ENCODE measurements around the gene WNT8B.

Gene WNT8B

DNA sequence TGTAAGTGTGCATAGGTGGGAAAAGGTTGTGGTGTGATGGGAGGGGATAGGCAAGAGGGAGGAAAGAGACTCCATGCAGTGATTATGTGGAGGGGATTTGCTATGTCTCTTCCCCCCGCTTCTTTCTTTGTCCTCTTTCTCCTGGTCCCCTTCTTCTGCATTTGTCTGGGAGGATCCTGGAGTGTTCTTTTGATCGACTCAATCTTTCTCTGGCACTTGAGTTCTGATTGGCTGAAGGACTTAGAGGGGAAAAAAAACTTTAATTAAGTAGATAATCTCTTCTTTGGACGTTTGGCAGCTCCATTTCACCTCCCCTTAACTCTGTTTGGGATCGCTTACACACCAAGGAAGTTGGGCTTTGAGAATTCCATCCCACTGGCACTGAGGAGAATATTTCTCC, at the start of gene WNT8B:
WNT8B (plus strand) TSS at position 301 of the 400 bp plus-strand sequence. CDS start 160 bp downstream, outside the sequence.
- DNase-seq: no peak

GRCh38 chr10:100413173-100413572, 49.6 kb upstream of the WNT8B start:
- no peak for DNase-seq

DNA sequence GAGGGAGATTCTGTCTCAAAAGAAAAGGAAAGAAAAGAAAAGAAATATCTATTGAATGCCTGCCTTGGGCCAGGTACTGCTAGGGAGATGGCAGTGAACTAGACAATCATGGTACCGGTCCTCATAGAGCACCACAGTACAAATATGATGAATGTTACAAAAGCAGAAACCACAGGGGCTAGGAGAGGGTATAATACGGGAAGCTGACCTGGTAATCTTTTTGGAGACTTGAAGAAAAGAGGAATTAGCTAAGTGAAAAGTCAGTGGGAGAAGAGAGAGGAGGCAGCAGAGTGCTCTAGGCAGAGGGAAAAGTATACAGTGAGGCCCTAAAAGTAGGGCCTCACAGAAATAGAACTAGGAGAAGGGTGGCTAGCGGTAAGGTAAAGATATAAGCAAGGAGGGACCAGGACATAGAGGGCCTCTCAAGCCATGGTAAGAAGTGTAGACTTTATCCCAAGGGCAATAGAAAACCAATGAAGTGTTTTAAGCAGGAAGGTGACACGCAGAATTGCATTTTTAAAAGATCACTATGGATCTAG, 42.8 kb upstream of the WNT8B start:
- no peak for DNase-seq

DNA sequence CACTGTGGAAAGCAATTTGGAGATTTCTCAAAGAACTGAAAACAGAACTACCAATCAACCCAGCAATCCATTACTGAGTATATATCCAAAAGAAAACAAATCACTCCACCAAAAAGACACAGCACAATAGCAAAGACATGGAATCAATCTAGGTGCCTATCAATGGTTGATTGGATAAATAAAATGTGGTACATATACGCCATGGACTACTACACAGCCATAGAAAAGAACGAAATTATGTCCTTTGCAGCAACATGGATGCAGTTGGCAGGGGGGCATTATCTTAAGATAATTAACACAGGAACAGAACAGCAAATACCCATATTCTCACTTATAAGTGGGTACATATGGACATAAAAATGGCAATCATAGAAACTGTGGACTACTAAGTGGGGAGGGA, 35.4 kb upstream of the WNT8B start:
- DNase-seq: no peak

GRCh38 chr10:100433253-100434240, 29.3 kb upstream of the WNT8B start:
- peak; percentile 87 for DNase-seq

- DNase-seq: no peak
These were observed 26.6 kb upstream of the WNT8B start for GRCh38 chr10:100436255-100436654.

GRCh38 chr10:100438674-100439315, 24.0 kb upstream of the WNT8B start:
- DNase-seq: no peak

DNA sequence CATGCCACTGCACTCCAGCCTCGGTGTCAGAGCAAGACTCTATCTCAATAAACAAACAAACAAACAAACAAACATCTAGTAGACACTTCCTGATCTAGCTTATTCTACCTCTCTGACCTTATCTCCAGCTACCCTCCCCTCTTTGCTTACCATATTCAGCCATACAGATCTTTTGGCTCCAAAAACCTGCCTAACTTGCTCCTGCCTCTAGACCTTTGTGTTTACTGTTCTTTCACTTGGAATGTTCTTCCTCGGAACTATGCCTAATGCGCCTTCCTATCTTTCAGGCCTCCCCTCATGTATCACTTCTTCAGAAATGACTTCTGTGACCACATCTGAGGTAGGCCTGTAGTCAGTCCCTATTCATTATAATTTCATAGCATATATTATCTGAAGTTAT, 20.3 kb upstream of the WNT8B start:
- DNase-seq: no peak

DNA sequence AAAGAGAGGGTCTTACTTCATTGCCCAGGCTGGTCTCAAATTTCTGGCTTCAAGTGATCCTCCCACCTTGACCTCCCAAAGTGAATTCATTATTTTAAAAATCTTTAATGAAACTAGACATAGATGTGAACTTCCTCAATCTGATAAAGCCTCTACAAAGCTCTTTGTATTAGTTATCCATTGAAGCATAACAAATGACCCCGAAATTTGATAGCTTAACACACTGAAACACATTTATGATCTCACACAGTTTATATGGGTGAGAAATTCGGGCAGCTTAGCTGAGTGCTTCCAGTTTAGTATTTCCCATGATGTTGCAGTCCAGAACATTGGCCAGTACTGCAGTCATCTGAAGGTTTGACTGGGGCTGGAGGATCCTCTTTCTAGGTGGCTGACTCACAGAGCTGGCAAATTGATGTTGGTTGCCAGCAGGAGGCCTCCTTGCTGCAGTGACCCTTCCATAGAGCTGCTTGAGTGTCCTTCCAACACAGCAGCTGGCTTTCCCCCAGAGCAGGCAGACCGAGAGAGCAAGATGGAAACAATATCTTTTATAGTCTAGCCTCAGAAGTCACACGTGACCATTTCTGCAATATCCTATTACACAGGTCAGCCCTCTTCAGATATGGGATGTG, 16.6 kb upstream of the WNT8B start:
- no peak for DNase-seq

DNA sequence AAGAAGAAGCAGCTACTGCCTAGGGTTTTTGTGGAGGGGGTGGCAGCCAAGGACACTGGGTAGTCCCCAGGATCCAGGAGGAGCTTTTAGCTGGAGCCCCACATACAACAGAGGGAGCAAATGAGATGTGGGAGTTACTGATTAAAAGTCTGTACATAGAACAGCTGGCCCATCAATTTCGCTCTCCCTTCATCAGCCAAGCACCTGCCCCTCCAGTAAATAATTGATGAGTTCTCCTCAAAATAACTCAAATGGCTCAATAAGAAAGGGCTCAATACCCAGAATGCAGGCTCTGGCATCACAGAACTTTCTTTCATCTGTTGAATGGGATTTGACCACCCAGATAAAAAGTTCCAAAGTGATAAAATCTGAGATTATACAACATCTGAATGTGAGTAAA, 15.1 kb upstream of the WNT8B start:
- no peak for DNase-seq

DNA sequence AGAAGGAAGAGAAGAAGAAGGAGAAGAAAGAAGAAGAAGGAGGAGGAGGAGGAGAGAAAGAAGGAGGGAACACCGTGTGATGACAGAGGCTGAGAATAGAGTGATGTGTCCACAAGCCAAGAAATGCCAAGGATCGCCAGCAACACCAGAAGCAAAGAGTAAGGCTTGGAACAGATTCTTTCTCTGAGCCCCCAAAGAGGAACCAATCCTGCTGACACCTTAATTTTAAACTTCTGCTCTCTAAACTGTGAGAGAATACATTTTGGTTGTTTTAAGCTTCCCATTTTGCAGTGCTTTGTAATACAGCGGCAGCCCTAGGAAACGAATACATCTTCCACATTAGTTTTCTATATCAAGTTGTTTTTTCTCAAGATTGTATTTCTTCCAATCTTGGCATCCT, 13.9 kb upstream of the WNT8B start:
- DNase-seq: no peak

- DNase-seq: no peak
These were observed 5.5 kb downstream of the WNT8B start for GRCh38 chr10:100468322-100468721.

DNA sequence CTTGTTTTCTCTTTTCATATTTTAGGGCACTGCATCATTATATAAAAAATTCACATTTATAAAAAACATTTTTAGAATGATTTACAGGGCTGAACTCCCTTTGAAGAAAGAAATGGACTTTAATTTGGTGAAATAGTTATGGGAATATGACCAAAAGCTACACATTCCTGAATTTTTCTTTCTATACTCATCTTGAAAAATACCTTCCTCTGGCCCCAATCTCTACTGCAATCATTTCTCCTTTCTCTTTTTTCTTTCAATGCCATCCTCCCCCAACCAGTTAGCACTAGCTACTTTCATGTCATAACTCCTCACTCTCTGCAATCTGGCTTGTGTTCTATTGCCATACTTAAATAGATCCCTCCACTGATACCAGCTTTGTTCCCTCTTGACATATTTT, 6.2 kb downstream of the WNT8B start:
- DNase-seq: no peak

DNA sequence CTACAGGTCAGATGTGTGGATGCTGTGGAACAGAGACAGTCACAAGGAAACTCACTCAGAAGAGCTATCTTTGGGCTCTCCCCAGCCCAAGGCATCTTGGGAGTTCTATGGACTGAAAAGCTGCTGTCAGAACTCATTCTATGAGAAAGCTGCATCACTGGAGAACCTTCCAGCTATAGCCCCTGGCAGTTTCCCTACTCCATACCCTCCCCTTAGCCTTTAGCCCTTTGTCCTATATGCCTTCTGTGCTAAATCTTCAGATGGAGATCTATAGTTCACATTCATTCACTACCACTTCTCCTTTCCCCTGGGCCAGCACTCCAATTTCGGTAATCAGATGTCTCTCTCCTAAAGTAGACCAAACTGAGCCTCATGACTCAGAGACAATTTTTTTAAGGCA, 6.9 kb downstream of the WNT8B start:
- DNase-seq: no peak

GRCh38 chr10:100470367-100470766, 7.6 kb downstream of the WNT8B start:
- no peak for DNase-seq

GRCh38 chr10:100477970-100478369, 15.2 kb downstream of the WNT8B start:
- DNase-seq: no peak

DNA sequence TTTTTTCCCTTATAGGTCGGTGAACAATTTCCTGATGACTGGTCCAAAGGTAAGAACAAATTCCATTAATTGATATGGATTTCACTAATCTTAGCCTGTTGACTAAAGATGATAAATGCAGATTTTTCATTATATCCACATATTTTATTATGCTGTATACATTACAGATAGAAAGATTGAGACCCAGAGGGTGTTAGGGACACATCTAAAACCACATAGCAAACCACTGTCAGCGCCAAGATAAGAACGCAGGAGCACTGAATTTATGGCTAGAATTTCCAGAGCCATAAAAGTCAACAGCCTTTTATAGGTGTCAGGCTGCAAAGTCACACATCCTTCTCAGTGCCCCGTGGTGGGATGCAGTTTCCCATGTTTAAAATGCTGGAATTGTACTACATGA, 16.2 kb downstream of the WNT8B start:
- DNase-seq: no peak

DNA sequence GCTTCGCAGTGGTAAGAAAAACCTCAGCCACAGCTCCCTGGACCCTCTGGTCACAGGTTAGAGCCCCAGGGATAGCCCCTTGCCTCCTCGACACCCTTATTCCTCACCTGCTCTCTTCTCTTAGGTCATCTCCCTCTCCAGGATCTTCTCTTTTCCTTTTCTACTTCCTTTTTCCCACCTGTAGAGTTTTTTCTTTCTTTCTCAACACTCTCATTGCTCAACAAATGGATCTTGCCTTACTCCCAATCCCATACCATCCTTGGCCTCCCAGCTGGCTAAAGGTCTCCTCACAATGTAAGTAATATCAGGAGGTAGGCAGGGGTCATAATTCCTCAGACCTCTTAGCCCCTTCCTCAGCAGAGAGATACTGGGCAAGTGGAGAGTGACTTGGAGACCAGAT, 17.2 kb downstream of the WNT8B start:
- no peak for DNase-seq

DNA sequence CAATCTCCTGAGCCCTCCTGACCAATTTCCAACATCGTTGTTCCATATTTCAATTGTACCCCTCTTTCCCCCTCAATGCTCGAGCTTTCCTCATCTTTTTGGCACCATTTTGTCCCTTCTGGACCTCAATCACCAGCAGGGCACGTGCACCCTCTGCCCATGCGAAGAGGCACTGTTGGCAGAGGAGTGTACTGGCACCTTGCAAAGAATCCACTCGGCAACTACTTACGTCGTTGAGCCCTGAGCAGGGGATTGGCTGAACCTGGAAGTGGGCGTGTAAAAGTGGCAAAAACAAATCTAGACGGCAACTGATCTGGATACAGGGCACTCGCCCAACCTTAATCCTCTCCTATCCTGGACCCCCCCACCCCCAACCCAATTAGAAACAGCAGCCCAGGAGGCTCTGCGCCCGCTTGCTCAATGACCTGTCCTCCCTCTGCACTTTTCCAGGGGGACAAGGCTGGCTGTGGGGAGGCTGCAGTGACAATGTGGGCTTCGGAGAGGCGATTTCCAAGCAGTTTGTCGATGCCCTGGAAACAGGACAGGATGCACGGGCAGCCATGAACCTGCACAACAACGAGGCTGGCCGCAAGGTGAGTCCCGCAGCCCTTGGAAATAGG, 18.8 kb downstream of the WNT8B start:
- DNase-seq: peak; percentile 90

GRCh38 chr10:100482181-100482833, 19.5 kb downstream of the WNT8B start:
- DNase-seq: peak; percentile 42

GRCh38 chr10:100482834-100483185, 20.0 kb downstream of the WNT8B start:
- no peak for DNase-seq

- DNase-seq: no peak
These were observed 21.3 kb downstream of the WNT8B start for GRCh38 chr10:100483876-100484666.

All from kidney glomerular epithelial cell (primary cell).